Neural progenitor cell (in vitro differentiated cells): ENCODE data around the gene GNG7. TPM values are rescaled to one million over a fixed set of nuclear protein-coding genes. Genes with fewer than 3 reads are reported as not detected.

ENCODE experiments used
- DNase-seq: peaks from one replicate; pipeline ENCODE4 v3.0.0-alpha.2; 2016; ENCODE audit warnings: low spot score
- H2AFZ ChIP-seq: fragments of 200-600 bp; sonication (generic); replicated peaks from 2 replicates; pipeline ENCODE4 v1.6.1; 2016; ENCODE audit warnings: antibody characterized with exemption
- H3F3A ChIP-seq: fragments of 200-600 bp; sonication (generic); 2 replicates; pipeline ENCODE4 v1.6.1; 2016; ENCODE audit warnings: antibody characterized with exemption, low read depth
- H3K27ac ChIP-seq: fragments of 200-600 bp; sonication (generic); 2 replicates; pipeline ENCODE4 v1.5.1; 2016; ENCODE audit warnings: mild to moderate bottlenecking
- H3K27me3 ChIP-seq: fragments of 200-600 bp; sonication (generic); 2 replicates; pipeline ENCODE4 v1.6.1; 2016; ENCODE audit warnings: mild to moderate bottlenecking, moderate library complexity
- H3K36me3 ChIP-seq: fragments of 200-600 bp; sonication (generic); 2 replicates; pipeline ENCODE4 v1.5.1; 2016
- H3K4me1 ChIP-seq: fragments of 200-600 bp; sonication (generic); 2 replicates; pipeline ENCODE4 v1.6.1; 2016; ENCODE audit warnings: mixed run types
- H3K4me2 ChIP-seq: fragments of 200-600 bp; sonication (generic); 2 replicates; pipeline ENCODE4 v1.6.1; 2016
- H3K4me3 ChIP-seq: fragments of 200-600 bp; sonication (generic); 2 replicates; pipeline ENCODE4 v1.5.1; 2016
- H3K79me2 ChIP-seq: fragments of 200-600 bp; sonication (generic); 2 replicates; pipeline ENCODE4 v1.6.1; 2016; ENCODE audit warnings: low read depth
- H3K9ac ChIP-seq: fragments of 200-600 bp; sonication (generic); 2 replicates; pipeline ENCODE4 v1.6.1; 2016
- H3K9me3 ChIP-seq: fragments of 200-600 bp; sonication (generic); 2 replicates; pipeline ENCODE4 v1.5.1; 2016; ENCODE audit warnings: low read depth
- H4K20me1 ChIP-seq: fragments of 200-600 bp; sonication (generic); 2 replicates; pipeline ENCODE4 v1.6.1; 2016; ENCODE audit warnings: low read depth
- H3K27ac Mint-ChIP-seq: 3 replicates; pipeline ENCODE4 v1.8.0; 2021; ENCODE audit warnings: mixed read lengths
- H3K27me3 Mint-ChIP-seq: 2 replicates; pipeline ENCODE4 v1.8.0; 2022; ENCODE audit warnings: low read depth, mild to moderate bottlenecking, inconsistent platforms, moderate library complexity, mixed read lengths; ENCODE audit not compliant: insufficient read depth
- H3K36me3 Mint-ChIP-seq: 3 replicates; pipeline ENCODE4 v1.8.0; 2021; ENCODE audit warnings: mixed read lengths
- H3K4me1 Mint-ChIP-seq: 3 replicates; pipeline ENCODE4 v1.8.0; 2021; ENCODE audit warnings: mixed read lengths
- H3K4me3 Mint-ChIP-seq: 3 replicates; pipeline ENCODE4 v1.8.0; 2021; ENCODE audit warnings: mild to moderate bottlenecking, moderate library complexity, mixed read lengths
- H3K9me3 Mint-ChIP-seq: 3 replicates; pipeline ENCODE4 v1.8.0; 2020; ENCODE audit warnings: mixed read lengths
- CTCF ChIP-seq: fragments of 200-600 bp; sonication (generic); IDR thresholded peaks from 2 replicates; pipeline ENCODE4 v1.5.1; 2017; ENCODE audit warnings: antibody characterized with exemption, mild to moderate bottlenecking
- EZH2 ChIP-seq: fragments of 200-600 bp; sonication (generic); IDR thresholded peaks from 2 replicates; pipeline ENCODE4 v1.6.1; 2017; ENCODE audit warnings: antibody characterized with exemption, mild to moderate bottlenecking, moderate library complexity
- EZH2phosphoT487 ChIP-seq: fragments of 200-600 bp; sonication (generic); IDR thresholded peaks from 2 replicates; pipeline ENCODE4 v1.6.1; 2017; ENCODE audit warnings: antibody characterized with exemption
- total RNA-seq: library from RNA; depleted of rRNA; stranded (reverse); fragments of >200 nt; gene quantifications from 2 replicates; pipeline ENCODE4 v1.2.3, GENCODE V29; 2015; ENCODE audit warnings: low replicate concordance

Gene GNG7
- total RNA-seq, 1 donor from 2014 or later, result 7.0 TPM

GRCh38 chr19:2693492-2694160 is 8.9 kb downstream of the GNG7 start:
- Histone ChIP-seq H3K36me3 (no peaks in the 10 kb centered on the region), H3K9ac (no peak overlapping the region), H4K20me1 (no peaks in the 10 kb centered on the region), H3K9me3 (no peaks in the 10 kb centered on the region), H3K4me1 (no peaks in the 10 kb centered on the region), H3K27me3 (no peaks in the 10 kb centered on the region), H3K4me2 (no peak overlapping the region), H3K4me3 (no peak overlapping the region), H3K27ac (no peak overlapping the region), H2AFZ (no peak overlapping the region), H3K79me2 (no peaks in the 10 kb centered on the region), H3F3A (no peaks in the 10 kb centered on the region)
- DNase-seq, result no peak
- Mint-ChIP-seq H3K4me3 (no peak overlapping the region), H3K9me3 (peaks cover 2% of the 10 kb centered on the region), H3K27ac (no peak overlapping the region), H3K36me3 (no peaks in the 10 kb centered on the region), H3K4me1 (no peaks in the 10 kb centered on the region), H3K27me3 (peaks cover 7% of the 10 kb centered on the region)
- TF ChIP-seq EZH2 (no peak), EZH2phosphoT487 (no peak), CTCF (no peak)

- H3K4me1 ChIP-seq, result no peaks in the 10 kb centered on the region
- no peak for TF ChIP-seq EZH2
- TF ChIP-seq EZH2phosphoT487, result no peak
- TF ChIP-seq CTCF, result no peak
- no peak overlapping the region for H3K27ac Mint-ChIP-seq
- no peaks in the 10 kb centered on the region for H3F3A ChIP-seq
- no peaks in the 10 kb centered on the region for H3K79me2 ChIP-seq
- no peaks in the 10 kb centered on the region for H3K4me1 Mint-ChIP-seq
- H3K27me3 Mint-ChIP-seq, result peaks cover 2% of the 10 kb centered on the region
- no peaks in the 10 kb centered on the region for H3K27me3 ChIP-seq
- peaks cover 2% of the 10 kb centered on the region for H3K9me3 Mint-ChIP-seq
- H2AFZ ChIP-seq, result no peak overlapping the region
- H3K9me3 ChIP-seq, result no peaks in the 10 kb centered on the region
- no peak overlapping the region for H3K4me3 Mint-ChIP-seq
- H3K27ac ChIP-seq, result no peak overlapping the region
- no peak overlapping the region for H3K4me2 ChIP-seq
- no peak for DNase-seq
- H3K36me3 Mint-ChIP-seq, result no peaks in the 10 kb centered on the region
- no peak overlapping the region for H3K4me3 ChIP-seq
- no peaks in the 10 kb centered on the region for H3K36me3 ChIP-seq
- H4K20me1 ChIP-seq, result no peaks in the 10 kb centered on the region
- H3K9ac ChIP-seq, result no peak overlapping the region
These were observed 10.5 kb downstream of the GNG7 start for GRCh38 chr19:2691951-2692350.

- H3K79me2 ChIP-seq, result no peaks in the 10 kb centered on the region
- no peak for DNase-seq
- no peak overlapping the region for H3K27ac ChIP-seq
- Mint-ChIP-seq H3K27me3 (peaks cover 2% of the 10 kb centered on the region), H3K9me3 (peaks cover 4% of the 10 kb centered on the region), H3K27ac (no peak overlapping the region), H3K36me3 (peaks cover 1% of the 10 kb centered on the region), H3K4me3 (no peak overlapping the region), H3K4me1 (no peaks in the 10 kb centered on the region)
- H3K4me3 ChIP-seq, result no peak overlapping the region
- H2AFZ ChIP-seq, result no peak overlapping the region
- H3K27me3 ChIP-seq, result no peaks in the 10 kb centered on the region
- no peaks in the 10 kb centered on the region for H4K20me1 ChIP-seq
- TF ChIP-seq EZH2phosphoT487 (no peak), EZH2 (no peak), CTCF (no peak)
- no peak overlapping the region for H3K9ac ChIP-seq
- no peaks in the 10 kb centered on the region for H3K36me3 ChIP-seq
- H3K9me3 ChIP-seq, result no peaks in the 10 kb centered on the region
- no peaks in the 10 kb centered on the region for H3F3A ChIP-seq
- no peaks in the 10 kb centered on the region for H3K4me1 ChIP-seq
- H3K4me2 ChIP-seq, result no peak overlapping the region
These were observed 11.6 kb downstream of the GNG7 start for GRCh38 chr19:2690856-2691255.
